Measurements from ENCODE around the gene CCDC8. TPM values are rescaled to one million over a fixed set of nuclear protein-coding genes. Genes with fewer than 3 reads are reported as not detected.
"Not testable (repeated sequence)": the region's sequence is repeated elsewhere in the genome, so short reads cannot be mapped to it uniquely, and the experiment has no call there.

Gene CCDC8
- polyA plus RNA-seq, 4 donors, result 50.7 to 94.6 (median 58.5) TPM

- DNase-seq (ENCODE audit: low read depth in 4 of 4, low spot score in 3 of 4), result no peak
Measured at GRCh38 chr19:46428239-46429135, 15.1 kb upstream of the CCDC8 start, which contains the start of gene PNMA8C. Gene PNMA8C, minus strand, starts transcription at chr19:46428936. Its CDS starts 577 bp downstream, at chr19:46428359.

GRCh38 chr19:46427518-46428045 lies 14.2 kb upstream of the CCDC8 start:
- DNase-seq (ENCODE audit: low read depth in 4 of 4, low spot score in 3 of 4), result no peak

GRCh38 chr19:46426506-46427162 lies 13.3 kb upstream of the CCDC8 start:
- no peak for DNase-seq (ENCODE audit: low read depth in 4 of 4, low spot score in 3 of 4)

GRCh38 chr19:46426035-46426505 lies 12.7 kb upstream of the CCDC8 start:
- no peak for DNase-seq (ENCODE audit: low read depth in 4 of 4, low spot score in 3 of 4)

GRCh38 chr19:46423188-46423587 lies 9.8 kb upstream of the CCDC8 start:
- no peak for DNase-seq (ENCODE audit: low read depth in 4 of 4, low spot score in 3 of 4)

GRCh38 chr19:46422344-46422743 lies 9.0 kb upstream of the CCDC8 start:
- no peak for DNase-seq (ENCODE audit: low read depth in 4 of 4, low spot score in 3 of 4)

GRCh38 chr19:46420056-46420455 lies 6.7 kb upstream of the CCDC8 start:
- DNase-seq (ENCODE audit: low read depth in 4 of 4, low spot score in 3 of 4), result no peak

- peak in 3 of 4 donors; percentile 87 to 90 (median 89) for DNase-seq (ENCODE audit: low read depth in 4 of 4, low spot score in 3 of 4)
Measured at GRCh38 chr19:46415804-46416709, 2.7 kb upstream of the CCDC8 start.

GRCh38 chr19:46414899-46415298 lies 1.5 kb upstream of the CCDC8 start:
- DNase-seq (ENCODE audit: low read depth in 4 of 4, low spot score in 3 of 4), result not testable (repeated sequence)

GRCh38 chr19:46412650-46413261 lies 608 bp downstream of the CCDC8 start:
- no peak for DNase-seq (ENCODE audit: low read depth in 4 of 4, low spot score in 3 of 4)

- no peak for DNase-seq (ENCODE audit: low read depth in 4 of 4, low spot score in 3 of 4)
Measured at GRCh38 chr19:46411925-46412649, 1.3 kb downstream of the CCDC8 start.

GRCh38 chr19:46411088-46411924 lies 2.1 kb downstream of the CCDC8 start:
- no peak for DNase-seq (ENCODE audit: low read depth in 4 of 4, low spot score in 3 of 4)

- no peak for DNase-seq (ENCODE audit: low read depth in 4 of 4, low spot score in 3 of 4)
Measured at GRCh38 chr19:46410205-46411087, 2.9 kb downstream of the CCDC8 start.

GRCh38 chr19:46409191-46409590 lies 4.2 kb downstream of the CCDC8 start:
- DNase-seq (ENCODE audit: low read depth in 4 of 4, low spot score in 3 of 4), result no peak

- DNase-seq (ENCODE audit: low read depth in 4 of 4, low spot score in 3 of 4), result no peak
Measured at GRCh38 chr19:46408664-46409039, 4.7 kb downstream of the CCDC8 start.

GRCh38 chr19:46407856-46408663 lies 5.3 kb downstream of the CCDC8 start:
- DNase-seq (ENCODE audit: low read depth in 4 of 4, low spot score in 3 of 4), result no peak

- no peak for DNase-seq (ENCODE audit: low read depth in 4 of 4, low spot score in 3 of 4)
Measured at GRCh38 chr19:46406976-46407375, 6.4 kb downstream of the CCDC8 start.
